ENCODE measurements around the gene MIS18A.

GRCh38 chr21:32246571-32247140 is 32.2 kb downstream of the MIS18A start:
- TF ChIP-seq TAF1 (IDR thresholded peaks at IDR 0.05; ENCODE audit: borderline replicate concordance, low read depth, low read length) (no peak), POLR2A (IDR thresholded peaks at IDR 0.05; ENCODE audit: low read depth, low read length) (no peak), POLR2AphosphoS5 (IDR thresholded peaks at IDR 0.05; ENCODE audit: low read depth, low read length) (no peak)
